HG03135 (cell line): ENCODE data around the gene CAMTA1.
"Not testable (repeated sequence)": the region's sequence is repeated elsewhere in the genome, so short reads cannot be mapped to it uniquely, and the experiment has no call there.

Experiments
- ATAC-seq: cut with Tn5 transposase; IDR thresholded peaks from one replicate; pipeline ENCODE4 v1.9.1; 2021; ENCODE audit warnings: mild to moderate bottlenecking, moderate library complexity; ENCODE audit not compliant: unreplicated experiment

The CAMTA1 gene

DNA sequence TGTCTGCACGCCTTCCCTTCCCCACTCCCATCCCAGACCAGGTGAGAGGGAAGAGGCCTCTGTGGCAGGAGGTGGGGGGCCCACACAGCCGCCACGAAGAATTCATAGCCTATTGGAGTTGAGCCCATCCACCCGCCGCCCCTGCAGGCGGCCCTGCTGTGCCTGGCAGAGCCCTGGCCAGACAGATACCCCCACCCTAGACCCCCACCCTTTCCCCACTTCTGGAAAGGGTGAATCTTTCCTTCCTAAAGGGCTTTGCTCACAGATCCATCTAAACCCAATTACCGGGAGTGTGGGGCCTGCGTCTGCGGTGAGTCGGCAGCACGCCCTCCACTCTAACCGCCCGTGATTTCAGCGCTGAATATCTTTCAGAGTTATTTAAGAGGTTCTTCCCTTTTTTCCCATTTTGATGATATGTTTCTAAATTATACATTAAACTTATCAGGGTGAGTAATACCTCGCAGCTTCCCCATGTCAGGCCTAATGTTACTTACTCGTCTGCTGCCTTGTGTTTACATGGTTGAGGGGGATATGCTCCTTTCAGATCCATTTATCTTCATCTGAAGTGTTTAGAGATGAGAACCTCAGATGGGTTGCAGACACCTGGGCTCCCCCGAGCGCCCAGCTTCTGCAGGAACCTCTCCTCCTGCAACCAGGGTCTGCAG lies 802.0 kb downstream of the CAMTA1 start:
- ATAC-seq: no peak

GRCh38 chr1:7587773-7588456 lies 802.7 kb downstream of the CAMTA1 start:
- ATAC-seq: no peak

GRCh38 chr1:7588457-7588827 lies 803.2 kb downstream of the CAMTA1 start:
- ATAC-seq: no peak

DNA sequence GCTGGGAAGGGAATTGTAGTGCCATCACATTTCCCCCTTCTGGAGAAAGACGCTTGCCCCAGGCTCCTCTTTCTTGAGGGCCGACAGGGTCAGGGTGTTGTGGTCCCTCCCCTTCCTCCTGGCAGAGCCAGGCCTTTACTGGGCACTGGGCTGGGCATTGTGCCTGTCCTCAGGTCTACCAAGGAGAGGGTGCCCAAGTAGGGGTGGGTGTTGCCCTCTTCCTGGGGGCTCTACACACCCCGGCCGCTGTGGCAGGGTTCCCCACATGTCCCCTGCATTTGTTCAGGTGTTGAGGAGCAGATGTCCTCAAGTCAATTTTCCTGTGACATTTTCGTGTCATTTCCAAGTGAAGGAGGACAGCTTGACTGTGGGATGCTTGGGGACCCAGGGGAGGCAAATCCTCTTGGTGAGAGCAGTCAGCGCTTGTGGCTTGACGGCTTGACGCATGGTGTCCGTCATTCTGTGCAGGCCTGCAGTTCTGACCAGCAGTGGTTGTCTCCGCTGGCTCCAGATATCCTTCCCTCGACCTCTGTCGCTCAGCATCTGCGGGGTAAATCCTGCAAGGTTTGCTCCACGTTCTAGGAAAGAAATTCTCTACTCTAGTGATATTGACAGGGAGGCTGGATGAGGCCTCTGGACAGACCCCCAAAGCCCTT lies 804.0 kb downstream of the CAMTA1 start:
- no peak for ATAC-seq

GRCh38 chr1:7589774-7590425 lies 804.6 kb downstream of the CAMTA1 start:
- ATAC-seq: no peak

DNA sequence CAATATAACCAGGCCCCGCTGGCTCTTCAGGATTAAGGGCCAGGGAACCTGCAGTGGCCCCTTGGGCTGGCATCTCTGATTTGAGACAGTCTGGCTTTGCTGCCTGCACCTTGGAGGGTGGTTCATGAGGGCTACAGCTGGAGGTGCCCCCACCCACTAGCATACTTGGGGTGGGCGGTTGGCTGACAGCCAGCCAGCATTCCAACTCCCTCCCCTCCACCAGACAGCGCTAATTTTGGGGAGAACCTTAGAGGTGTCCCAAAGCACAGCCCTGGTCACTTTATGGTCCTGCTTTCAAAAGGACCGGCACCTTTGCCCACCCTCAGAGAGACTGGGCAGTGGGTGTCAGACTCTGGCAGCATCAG lies 805.2 kb downstream of the CAMTA1 start:
- ATAC-seq: no peak

DNA sequence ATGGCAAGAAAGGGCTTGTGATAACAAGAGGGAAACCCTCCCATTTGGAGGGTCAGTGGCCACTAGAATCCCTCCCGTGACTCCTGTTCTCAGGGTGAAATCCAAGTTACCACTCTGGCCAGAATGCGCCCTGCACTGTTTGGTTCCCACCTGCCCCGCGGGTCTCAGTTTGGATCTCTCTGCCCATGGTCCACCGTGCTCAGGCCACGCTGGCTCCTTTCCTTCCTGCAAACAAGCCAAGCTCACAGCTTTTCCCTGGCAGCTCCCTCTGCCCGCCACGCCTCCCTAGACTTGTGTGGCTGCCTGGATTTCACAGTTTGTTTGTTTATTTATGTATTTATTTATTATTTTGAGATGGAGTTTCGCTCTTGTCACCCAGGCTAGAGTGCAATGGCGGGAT lies 806.3 kb downstream of the CAMTA1 start:
- no peak for ATAC-seq

- no peak for ATAC-seq
Measured at GRCh38 chr1:7592120-7592798, 807.0 kb downstream of the CAMTA1 start.

- no peak for ATAC-seq
Measured at GRCh38 chr1:7594002-7594713, 808.9 kb downstream of the CAMTA1 start.

DNA sequence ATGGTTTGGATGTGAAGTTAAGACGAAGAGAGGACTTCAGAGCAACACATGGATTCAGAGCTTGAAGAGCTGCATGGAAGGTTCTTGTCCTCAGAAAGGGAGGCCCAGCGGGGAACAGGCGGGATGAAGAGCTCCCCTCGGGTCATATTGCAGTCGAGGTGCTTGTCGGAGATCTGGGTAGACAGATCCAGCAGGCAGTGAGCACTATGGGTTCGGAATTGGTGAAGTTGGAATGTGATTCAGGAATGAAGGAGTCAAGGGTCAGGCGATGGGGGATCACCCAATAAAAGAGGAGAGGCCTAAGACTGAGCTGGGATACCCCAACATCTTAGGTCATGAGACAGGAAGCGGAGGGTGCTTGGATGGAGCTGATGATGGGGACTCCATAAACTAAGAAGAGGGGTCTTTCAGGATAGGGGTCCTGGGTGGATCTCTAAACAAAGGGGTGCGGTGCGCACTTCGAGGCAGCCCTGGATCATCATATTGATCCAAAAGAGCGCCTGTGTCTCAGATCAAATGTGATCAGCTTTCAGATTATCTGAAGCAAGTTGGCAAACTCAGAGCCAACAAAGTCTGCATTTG lies 809.6 kb downstream of the CAMTA1 start:
- no peak for ATAC-seq

GRCh38 chr1:7595336-7595735 lies 810.1 kb downstream of the CAMTA1 start:
- no peak for ATAC-seq

- ATAC-seq: no peak
Measured at GRCh38 chr1:7596126-7596965, 811.1 kb downstream of the CAMTA1 start.

DNA sequence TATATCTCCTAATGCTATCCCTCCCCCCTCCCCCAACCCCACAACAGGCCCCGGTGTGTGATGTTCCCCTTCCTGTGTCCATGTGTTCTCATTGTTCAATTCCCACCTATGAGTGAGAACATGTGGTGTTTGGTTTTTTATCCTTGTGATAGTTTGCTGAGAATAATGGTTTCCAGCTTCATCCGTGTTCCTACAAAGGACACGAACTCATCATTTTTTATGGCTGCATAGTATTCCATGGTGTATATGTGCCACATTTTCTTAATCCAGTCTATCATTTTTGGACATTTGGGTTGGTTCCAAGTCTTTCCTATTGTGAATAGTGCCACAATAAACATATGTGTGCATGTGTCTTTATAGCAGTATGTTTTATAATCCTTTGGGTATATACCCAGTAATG lies 812.8 kb downstream of the CAMTA1 start:
- not testable (repeated sequence) for ATAC-seq

DNA sequence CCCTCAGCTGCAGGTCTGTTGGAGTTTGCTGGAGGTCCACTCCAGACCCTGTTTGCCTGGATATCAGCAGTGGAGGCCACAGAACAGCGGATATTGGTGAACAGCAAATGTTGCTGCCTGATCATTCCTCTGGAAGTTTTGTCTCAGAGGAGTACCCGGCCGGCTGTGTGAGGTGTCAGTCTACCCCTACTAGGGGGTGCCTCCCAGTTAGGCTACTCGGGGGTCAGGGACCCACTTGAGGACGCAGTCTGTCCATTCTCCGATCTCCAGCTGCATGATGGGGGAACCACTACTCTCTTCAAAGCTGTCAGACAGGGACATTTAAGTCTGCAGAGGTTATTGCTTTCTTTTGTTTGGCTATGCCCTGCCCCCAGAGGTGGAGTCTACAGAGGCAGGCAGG lies 819.7 kb downstream of the CAMTA1 start:
- not testable (repeated sequence) for ATAC-seq

- ATAC-seq: no peak
Measured at GRCh38 chr1:7606096-7606495, 820.8 kb downstream of the CAMTA1 start.

DNA sequence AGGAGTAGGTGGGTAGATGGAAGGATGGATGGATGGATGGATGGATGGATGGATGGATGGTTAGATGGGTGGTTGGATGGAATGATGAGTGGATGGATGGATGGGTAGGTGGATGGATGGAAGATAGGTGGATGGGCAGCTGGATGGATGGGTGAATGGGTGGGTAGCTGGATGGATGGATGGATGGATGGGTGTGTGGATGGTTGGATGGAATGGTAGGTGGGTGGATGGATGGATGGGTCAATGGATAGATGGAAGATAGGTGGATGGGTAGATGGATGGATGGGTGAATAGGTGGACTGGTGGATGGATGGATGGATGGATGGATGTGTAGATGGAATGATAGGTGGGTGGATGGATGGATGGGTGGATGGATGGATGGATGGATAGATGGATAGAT lies 821.8 kb downstream of the CAMTA1 start:
- ATAC-seq: no peak

DNA sequence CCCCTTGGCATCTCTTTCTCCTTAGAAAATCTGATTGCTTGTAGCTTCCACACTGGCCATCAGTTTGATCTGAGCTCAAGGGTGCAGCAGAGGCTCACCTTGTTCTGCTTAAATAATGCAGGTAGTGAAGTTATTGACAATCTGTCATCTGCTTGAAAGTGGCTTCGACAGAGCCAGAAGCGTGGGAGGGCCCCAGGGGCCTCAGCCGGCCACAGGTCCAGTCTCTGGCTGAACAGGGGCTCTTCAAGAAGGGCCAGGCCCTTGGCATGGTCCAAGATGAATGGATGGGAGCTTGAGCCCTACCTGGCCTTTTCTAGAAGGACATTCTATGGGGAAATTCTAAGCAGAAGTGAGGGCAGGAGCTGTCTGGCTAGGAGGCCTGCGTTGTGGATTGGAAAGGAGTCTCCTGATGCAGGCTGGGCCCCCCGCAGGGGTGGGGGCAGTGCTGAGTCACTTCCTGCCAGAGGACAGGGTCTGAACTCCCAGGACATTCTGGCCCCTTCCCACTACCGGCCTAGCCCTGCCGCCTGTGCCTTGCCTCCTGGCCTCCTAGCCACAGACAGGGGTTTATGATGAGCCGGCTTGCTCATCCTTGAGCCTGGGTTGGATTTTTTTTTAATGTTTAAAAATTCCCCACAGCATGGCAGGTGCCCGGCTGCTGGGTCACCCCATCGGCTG lies 823.5 kb downstream of the CAMTA1 start:
- ATAC-seq: no peak

GRCh38 chr1:7609311-7609994 lies 824.2 kb downstream of the CAMTA1 start:
- ATAC-seq: no peak
